H9 (cell line): ENCODE data around the gene RPL38. TPM values are rescaled to one million over a fixed set of nuclear protein-coding genes. Genes with fewer than 3 reads are reported as not detected.

Experiments used
- DNase-seq: peaks from one replicate; pipeline ENCODE4 v3.0.0-alpha.2; 2017
- H2AFZ ChIP-seq: one replicate; pipeline ENCODE4 v1.6.1; 2013; ENCODE audit warnings: mild to moderate bottlenecking, low read length, control low read depth, moderate library complexity
- H2AK5ac ChIP-seq: 2 replicates; pipeline ENCODE4 v1.6.1; 2013; ENCODE audit warnings: low read length, control low read depth, mixed read lengths; ENCODE audit not compliant: insufficient read length
- H2BK120ac ChIP-seq: one replicate; pipeline ENCODE4 v1.6.1; 2013; ENCODE audit warnings: low read depth, mild to moderate bottlenecking, low read length, control low read depth, inconsistent platforms; ENCODE audit not compliant: poor library complexity, severe bottlenecking
- H2BK12ac ChIP-seq: 2 replicates; pipeline ENCODE4 v1.6.1; 2013; ENCODE audit warnings: low read length, control low read depth, mixed read lengths, low read depth; ENCODE audit not compliant: insufficient read length
- H2BK15ac ChIP-seq: 2 replicates; pipeline ENCODE4 v1.6.1; 2013; ENCODE audit warnings: low read depth, low read length, control low read depth
- H2BK20ac ChIP-seq: one replicate; pipeline ENCODE4 v1.6.1; 2013; ENCODE audit warnings: low read depth, mild to moderate bottlenecking, low read length, control low read depth, inconsistent platforms; ENCODE audit not compliant: poor library complexity, severe bottlenecking
- H2BK5ac ChIP-seq: 2 replicates; pipeline ENCODE4 v1.6.1; 2013; ENCODE audit warnings: low read length, control low read depth, mixed read lengths; ENCODE audit not compliant: insufficient read length
- H3K14ac ChIP-seq: 2 replicates; pipeline ENCODE4 v1.6.1; 2013; ENCODE audit warnings: low read length, control low read depth; ENCODE audit not compliant: insufficient read depth
- H3K18ac ChIP-seq: 2 replicates; pipeline ENCODE4 v1.6.1; 2013; ENCODE audit warnings: low read depth, mild to moderate bottlenecking, mixed read lengths, low read length, control low read depth; ENCODE audit not compliant: insufficient read length
- H3K23ac ChIP-seq: 2 replicates; pipeline ENCODE4 v1.6.1; 2013; ENCODE audit warnings: low read length, control low read depth, mixed read lengths, low read depth; ENCODE audit not compliant: insufficient read length
- H3K23me2 ChIP-seq: 2 replicates; pipeline ENCODE4 v1.6.1; 2013; ENCODE audit warnings: low read depth, mild to moderate bottlenecking, mixed read lengths, low read length, control low read depth; ENCODE audit not compliant: insufficient read length, poor library complexity, severe bottlenecking
- H3K27ac ChIP-seq: 2 replicates; pipeline ENCODE4 v1.5.1; 2013; ENCODE audit warnings: low read length, control low read depth, mixed read lengths, low read depth; ENCODE audit not compliant: insufficient read length
- H3K27me3 ChIP-seq: 2 replicates; pipeline ENCODE4 v1.6.1; 2013; ENCODE audit warnings: low read length, control low read depth, inconsistent platforms; ENCODE audit not compliant: insufficient read depth
- H3K4ac ChIP-seq: 2 replicates; pipeline ENCODE4 v1.6.1; 2013; ENCODE audit warnings: low read depth, mild to moderate bottlenecking, control low read depth, inconsistent platforms, low read length, moderate library complexity
- H3K4me1 ChIP-seq: 2 replicates; pipeline ENCODE4 v1.6.1; 2013; ENCODE audit warnings: low read length, control low read depth, inconsistent platforms; ENCODE audit not compliant: insufficient read depth
- H3K4me2 ChIP-seq: 2 replicates; pipeline ENCODE4 v1.6.1; 2013; ENCODE audit warnings: low read length, control low read depth, mixed read lengths; ENCODE audit not compliant: insufficient read length, insufficient read depth
- H3K56ac ChIP-seq: 2 replicates; pipeline ENCODE4 v1.6.1; 2013; ENCODE audit warnings: low read depth, mild to moderate bottlenecking, mixed read lengths, low read length, control low read depth; ENCODE audit not compliant: insufficient read length
- H3K79me1 ChIP-seq: 2 replicates; pipeline ENCODE4 v1.6.1; 2013; ENCODE audit warnings: low read depth, mild to moderate bottlenecking, moderate library complexity, low read length, control low read depth, inconsistent platforms; ENCODE audit not compliant: insufficient read depth, poor library complexity, severe bottlenecking
- H3K79me2 ChIP-seq: 2 replicates; pipeline ENCODE4 v1.6.1; 2013; ENCODE audit warnings: low read length, control low read depth, inconsistent platforms; ENCODE audit not compliant: insufficient read depth
- H3K9ac ChIP-seq: 2 replicates; pipeline ENCODE4 v1.6.1; 2013; ENCODE audit warnings: low read length, control low read depth, mixed read lengths; ENCODE audit not compliant: insufficient read length; ENCODE audit errors: extremely low read depth
- H3K9me3 ChIP-seq: one replicate; pipeline ENCODE4 v1.6.1; 2013; ENCODE audit warnings: low read depth, low read length, inconsistent platforms; ENCODE audit not compliant: control insufficient read depth
- H3T11ph ChIP-seq: one replicate; pipeline ENCODE4 v1.6.1; 2013; ENCODE audit warnings: mild to moderate bottlenecking, low read length, control low read depth, inconsistent platforms
- H4K20me1 ChIP-seq: one replicate; pipeline ENCODE4 v1.6.1; 2013; ENCODE audit not compliant: control insufficient read depth, insufficient read length, insufficient read depth
- H4K5ac ChIP-seq: 2 replicates; pipeline ENCODE4 v1.6.1; 2013; ENCODE audit warnings: low read depth, mild to moderate bottlenecking, mixed read lengths, low read length, control low read depth; ENCODE audit not compliant: insufficient read length
- H4K8ac ChIP-seq: replicated peaks from 2 replicates; pipeline ENCODE4 v1.6.1; 2013; ENCODE audit warnings: low read length, control low read depth, mixed read lengths, low read depth; ENCODE audit not compliant: insufficient read length
- H4K91ac ChIP-seq: 2 replicates; pipeline ENCODE4 v1.6.1; 2013; ENCODE audit warnings: low read depth, mild to moderate bottlenecking, moderate library complexity, mixed read lengths, low read length, control low read depth; ENCODE audit not compliant: insufficient read length
- H3K27ac Mint-ChIP-seq, 3 experiments: 2 replicates in 2 of 3; 3 replicates in 1 of 3; pipeline ENCODE4 v1.8.0; 2020 to 2021; ENCODE audit warnings: mixed read lengths in 3 of 3, mild to moderate bottlenecking in 1 of 3, moderate library complexity in 1 of 3
- H3K27me3 Mint-ChIP-seq: 2 replicates; pipeline ENCODE4 v1.8.0; 2021; ENCODE audit warnings: low read depth, mild to moderate bottlenecking, moderate library complexity, mixed read lengths
- H3K36me3 Mint-ChIP-seq, 3 experiments: 2 replicates in 2 of 3; 3 replicates in 1 of 3; pipeline ENCODE4 v1.8.0; 2020 to 2021; ENCODE audit warnings: low read depth in 3 of 3, mixed read lengths in 3 of 3; ENCODE audit not compliant: insufficient read depth in 1 of 3
- H3K4me1 Mint-ChIP-seq, 2 experiments: 2 replicates each; pipeline ENCODE4 v1.8.0; 2020; ENCODE audit warnings: mixed read lengths in 2 of 2
- H3K4me3 Mint-ChIP-seq, 2 experiments: 2 replicates in 1 of 2; 3 replicates in 1 of 2; pipeline ENCODE4 v1.8.0; 2020 to 2021; ENCODE audit warnings: mild to moderate bottlenecking in 2 of 2, mixed read lengths in 2 of 2, moderate library complexity in 1 of 2
- H3K9me3 Mint-ChIP-seq, 2 experiments: 2 replicates in 1 of 2; 3 replicates in 1 of 2; pipeline ENCODE4 v1.8.0; 2020; ENCODE audit warnings: mild to moderate bottlenecking in 2 of 2, mixed read lengths in 2 of 2, moderate library complexity in 1 of 2
- CTCF ChIP-seq: fragments of 200-600 bp; sonication (generic); conservative IDR thresholded peaks from 3 replicates; pipeline ENCODE4 v1.8.0; 2021; ENCODE audit warnings: antibody characterized with exemption, mild to moderate bottlenecking
- WGBS: extraction: QIAGEN DNeasy Blood & Tissue Kit; methylation state at CpG from one replicate; pipeline ENCODE4 v1.1.7; 2013; ENCODE audit warnings: missing lambda C conversion rate, low lambda C conversion rate, mixed read lengths; ENCODE audit not compliant: insufficient read length; ENCODE audit errors: extremely low coverage; 5-methylcytosine and 5-hydroxymethylcytosine counted together
- total RNA-seq: library from RNA; stranded (reverse); gene quantifications from 2 replicates; pipeline ENCODE4 v1.2.1, GENCODE V29; 2021

The RPL38 gene
- total RNA-seq, 1 experiment from 2014 or later, result 1,358 TPM

GRCh38 chr17:74212209-74212912, 8.9 kb downstream of the RPL38 start:
- no peak overlapping the region for H4K8ac ChIP-seq
- no peak overlapping the region for H3K23ac ChIP-seq
- H3K9ac ChIP-seq, result peak overlapping the region; percentile 7
- H3K9me3 Mint-ChIP-seq, result no peaks in the 10 kb centered on the region
- no peak overlapping the region for H3K4ac ChIP-seq
- peaks cover 19% of the 10 kb centered on the region for H3K23me2 ChIP-seq
- peaks cover 54% of the 10 kb centered on the region for H3K27me3 Mint-ChIP-seq
- no peak for TF ChIP-seq CTCF
- peak overlapping the region in 1 of 3 experiments; percentile 65; a peak in 1 of 7 replicates for H3K27ac Mint-ChIP-seq
- no peak overlapping the region for H4K5ac ChIP-seq
- peaks cover 8% of the 10 kb centered on the region; the same call in 1 of the 2 replicates for H3K4me1 ChIP-seq
- no peak overlapping the region for H2BK5ac ChIP-seq
- no peak overlapping the region for H2AFZ ChIP-seq
- no peak overlapping the region for H2AK5ac ChIP-seq
- H2BK12ac ChIP-seq, result no peak overlapping the region
- no peak overlapping the region for H3T11ph ChIP-seq
- no peak overlapping the region for H3K18ac ChIP-seq
- H3K27ac ChIP-seq, result no peak overlapping the region
- H4K91ac ChIP-seq, result no peak overlapping the region
- peak overlapping the region; percentile 64 to 83 for H3K4me3 Mint-ChIP-seq
- peak; percentile 75 for DNase-seq
- H3K4me1 Mint-ChIP-seq, result peaks cover 51 to 65% of the 10 kb centered on the region in 2 experiments
- no peak overlapping the region for H2BK120ac ChIP-seq
- H3K36me3 Mint-ChIP-seq, result peaks cover 14 to 35% (median 32%) of the 10 kb centered on the region in 3 experiments
- no peak overlapping the region for H2BK20ac ChIP-seq
- H3K79me1 ChIP-seq, result peaks cover 2% of the 10 kb centered on the region
- no peak overlapping the region for H3K56ac ChIP-seq
- 0 out of 2 replicates have a peak overlapping the region, but pooled peaks have one; percentile 4 for H3K14ac ChIP-seq
- no peak overlapping the region for H2BK15ac ChIP-seq
- peak overlapping the region; percentile 88 for H3K4me2 ChIP-seq
- WGBS, result no CpG with 5 or more reads among the region's 48 CpGs
- H3K79me2 ChIP-seq, result no peaks in the 10 kb centered on the region
- no peaks in the 10 kb centered on the region for H3K9me3 ChIP-seq
- H4K20me1 ChIP-seq, result no peaks in the 10 kb centered on the region
- peaks cover 3% of the 10 kb centered on the region; the same call in 1 of the 2 replicates for H3K27me3 ChIP-seq
